Activated CD4-positive, alpha-beta T cell treated with anti-CD3 and anti-CD28 coated beads, Interleukin-2, amount 50 U/mL, for 1 hour (primary cell): Measurements from ENCODE around the gene CHRDL1.
"Not testable (repeated sequence)": the region's sequence is repeated elsewhere in the genome, so short reads cannot be mapped to it uniquely, and the experiment has no call there.

ENCODE experiments used
- DNase-seq: peaks from one replicate; pipeline ENCODE4 v3.0.0-alpha.2; 2020

CHRDL1 gene

GRCh38 chrX:110795645-110796406 is at the start of gene CHRDL1:
Gene CHRDL1, minus strand, starts transcription at chrX:110795817. Its CDS starts 3,636 bp downstream, at chrX:110792181.
- no peak for DNase-seq

- DNase-seq = no peak
These were observed 41.4 kb upstream of the CHRDL1 start for GRCh38 chrX:110836982-110837381.

GRCh38 chrX:110836451-110836850 is 40.8 kb upstream of the CHRDL1 start:
- DNase-seq = no peak

- DNase-seq = no peak
These were observed 40.4 kb upstream of the CHRDL1 start for GRCh38 chrX:110836001-110836400.

- no peak for DNase-seq
These were observed 30.4 kb upstream of the CHRDL1 start for GRCh38 chrX:110825972-110826371.

- DNase-seq = not testable (repeated sequence)
These were observed 20.9 kb upstream of the CHRDL1 start for GRCh38 chrX:110816543-110816942.

GRCh38 chrX:110806145-110806544 is 10.5 kb upstream of the CHRDL1 start:
- DNase-seq = no peak

GRCh38 chrX:110805303-110805702 is 9.7 kb upstream of the CHRDL1 start:
- no peak for DNase-seq

GRCh38 chrX:110804446-110804845 is 8.8 kb upstream of the CHRDL1 start:
- no peak for DNase-seq

- DNase-seq = no peak
These were observed 7.9 kb upstream of the CHRDL1 start for GRCh38 chrX:110803506-110803905.

- no peak for DNase-seq
These were observed 735 bp upstream of the CHRDL1 start for GRCh38 chrX:110796407-110796697.

GRCh38 chrX:110794601-110795000 is 1.0 kb downstream of the CHRDL1 start:
- no peak for DNase-seq

- no peak for DNase-seq
These were observed 4.5 kb downstream of the CHRDL1 start for GRCh38 chrX:110791071-110791470.

GRCh38 chrX:110786486-110786885 is 9.1 kb downstream of the CHRDL1 start:
- DNase-seq = no peak

- DNase-seq = no peak
These were observed 35.8 kb downstream of the CHRDL1 start for GRCh38 chrX:110759785-110760184.

- DNase-seq = no peak
These were observed 36.7 kb downstream of the CHRDL1 start for GRCh38 chrX:110758781-110759422.

- no peak for DNase-seq
These were observed 40.0 kb downstream of the CHRDL1 start for GRCh38 chrX:110755611-110756010.

GRCh38 chrX:110755061-110755460 is 40.6 kb downstream of the CHRDL1 start:
- no peak for DNase-seq

- no peak for DNase-seq
These were observed 45.0 kb downstream of the CHRDL1 start for GRCh38 chrX:110750526-110751189.

GRCh38 chrX:110748256-110748806 is 47.3 kb downstream of the CHRDL1 start:
- no peak for DNase-seq

GRCh38 chrX:110746014-110746413 is 49.6 kb downstream of the CHRDL1 start:
- DNase-seq = no peak

GRCh38 chrX:110745288-110745687 is 50.3 kb downstream of the CHRDL1 start:
- no peak for DNase-seq

- no peak for DNase-seq
These were observed 51.8 kb downstream of the CHRDL1 start for GRCh38 chrX:110743679-110744340.
